ENCODE results near the gene LSAMP. TPM values are rescaled to one million over a fixed set of nuclear protein-coding genes. Genes with fewer than 3 reads are reported as not detected.

The LSAMP gene
- polyA plus RNA-seq, 1 of the 3 experiments (the other 2 are of a cell fraction): 6.6 TPM

- Histone ChIP-seq H3K79me2 (ENCODE audit: insufficient read depth) (no peaks in the 10 kb centered on the region), H3K9me3 (no peaks in the 10 kb centered on the region), H3K27ac (ENCODE audit: low read depth in 2 of 2, low read length in 1 of 2) (no peak overlapping the region), H3K4me1 (ENCODE audit: control insufficient read depth in 1 of 2, insufficient read depth in 2 of 2, low read depth in 1 of 2, low read length in 1 of 2) (no peaks in the 10 kb centered on the region; a peak in 1 of 4 replicates), H3K27me3 (ENCODE audit: insufficient read depth) (no peaks in the 10 kb centered on the region), H3K4me2 (no peak overlapping the region), H3K4me3 (ENCODE audit: low read depth in 2 of 2, low read length in 1 of 2) (no peak overlapping the region), H3K9me2 (no peaks in the 10 kb centered on the region), H3K36me3 (replicated peaks in 1 of 2; ENCODE audit: control insufficient read depth in 1 of 2, insufficient read depth in 2 of 2, low read length in 1 of 2) (no peaks in the 10 kb centered on the region), H3K9ac (no peak overlapping the region), H2AFZ (ENCODE audit: low read depth) (no peak overlapping the region), H3F3A (replicated peaks; ENCODE audit: insufficient read depth) (no peaks in the 10 kb centered on the region), H4K20me1 (ENCODE audit: insufficient read depth) (no peaks in the 10 kb centered on the region)
- no peak for DNase-seq
- WGBS (ENCODE audit: low lambda C conversion rate): 75% methylated on average over 2 of the region's 2 CpGs
- no peak for TF ChIP-seq FOXJ3 (CRISPR knock-in tag; IDR thresholded peaks at IDR 0.05)
- TF ChIP-seq RCOR1 (IDR thresholded peaks at IDR 0.05; ENCODE audit: low read length): no peak
- TF ChIP-seq FOSL2 (IDR thresholded peaks at IDR 0.05; ENCODE audit: borderline replicate concordance, low read depth): no peak
- no peak for TF ChIP-seq SMC3 (IDR thresholded peaks at IDR 0.05; ENCODE audit: low read depth, low read length)
- no peak for TF ChIP-seq MEF2A (IDR thresholded peaks at IDR 0.05; ENCODE audit: borderline replicate concordance, low read depth)
- TF ChIP-seq SIN3A (IDR thresholded peaks at IDR 0.05; ENCODE audit: borderline replicate concordance, low read depth, low read length): no peak
- no peak for TF ChIP-seq PBX3 (IDR thresholded peaks at IDR 0.05)
- no peak for TF ChIP-seq NRF1 (IDR thresholded peaks at IDR 0.05; ENCODE audit: low read depth, low read length)
- no peak for TF ChIP-seq CHD2 (IDR thresholded peaks at IDR 0.05; ENCODE audit: low read length, partially characterized antibody)
- ChIA-PET CTCF (no interaction called here), POLR2A (no interaction called here)
Measured at GRCh38 chr3:116408473-116408872, 36.8 kb downstream of the LSAMP start.

GRCh38 chr3:116405231-116405630 lies 40.1 kb downstream of the LSAMP start:
- Histone ChIP-seq H3K9me3 (no peaks in the 10 kb centered on the region), H3K4me1 (ENCODE audit: control insufficient read depth in 1 of 2, insufficient read depth in 2 of 2, low read depth in 1 of 2, low read length in 1 of 2) (no peaks in the 10 kb centered on the region; a peak in 1 of 4 replicates), H3K79me2 (ENCODE audit: insufficient read depth) (no peaks in the 10 kb centered on the region), H4K20me1 (ENCODE audit: insufficient read depth) (no peaks in the 10 kb centered on the region), H3K36me3 (replicated peaks in 1 of 2; ENCODE audit: control insufficient read depth in 1 of 2, insufficient read depth in 2 of 2, low read length in 1 of 2) (no peaks in the 10 kb centered on the region), H3K27me3 (ENCODE audit: insufficient read depth) (no peaks in the 10 kb centered on the region), H3K9ac (no peak overlapping the region), H3K4me3 (ENCODE audit: low read depth in 2 of 2, low read length in 1 of 2) (no peak overlapping the region), H2AFZ (ENCODE audit: low read depth) (no peak overlapping the region), H3K27ac (ENCODE audit: low read depth in 2 of 2, low read length in 1 of 2) (no peak overlapping the region), H3K9me2 (no peaks in the 10 kb centered on the region), H3K4me2 (no peak overlapping the region), H3F3A (replicated peaks; ENCODE audit: insufficient read depth) (no peaks in the 10 kb centered on the region)
- ChIA-PET CTCF (no interaction called here), POLR2A (no interaction called here)
- WGBS (ENCODE audit: low lambda C conversion rate): 75% methylated on average over 2 of the region's 2 CpGs
- no peak for DNase-seq
- TF ChIP-seq MAX (IDR thresholded peaks at IDR 0.05; ENCODE audit: low read depth) (no peak), EZH2phosphoT487 (IDR thresholded peaks at IDR 0.05; ENCODE audit: borderline replicate concordance, low read depth) (no peak), CTCF (IDR thresholded peaks at IDR 0.05) (no peak), EP300 (IDR thresholded peaks at IDR 0.05; ENCODE audit: borderline replicate concordance in 1 of 2, low read depth in 1 of 2, low read length in 1 of 2) (no peak), RXRA (IDR thresholded peaks at IDR 0.05; ENCODE audit: borderline replicate concordance, low read depth) (no peak), FOSL2 (IDR thresholded peaks at IDR 0.05; ENCODE audit: borderline replicate concordance, low read depth) (no peak), ELF1 (IDR thresholded peaks at IDR 0.05) (no peak), MXI1 (IDR thresholded peaks at IDR 0.05; ENCODE audit: low read depth, low read length) (no peak), REST (IDR thresholded peaks at IDR 0.05; ENCODE audit: low read depth, low read length) (no peak), POLR2AphosphoS5 (IDR thresholded peaks at IDR 0.05; ENCODE audit: low read depth, low read length) (no peak), MEF2A (IDR thresholded peaks at IDR 0.05; ENCODE audit: borderline replicate concordance, low read depth) (no peak), ZBTB33 (IDR thresholded peaks at IDR 0.05; ENCODE audit: borderline replicate concordance, low read depth) (no peak), NFIC (IDR thresholded peaks at IDR 0.05; ENCODE audit: borderline replicate concordance) (no peak), FOXM1 (IDR thresholded peaks at IDR 0.05; ENCODE audit: low read depth) (no peak)

Data from SK-N-SH (cell line).